A673 (cell line): ENCODE results near the gene LANCL2.

Experiments used
- CTCF ChIP-seq: fragments of 300-800, 200-600 bp; sonication (generic); conservative IDR thresholded peaks from 2 replicates; pipeline ENCODE4 v1.5.1; 2017; ENCODE audit warnings: low read depth, mild to moderate bottlenecking, antibody characterized with exemption, low read length, moderate library complexity, mixed read lengths
- EZH2 ChIP-seq: fragments of 200-600 bp; sonication (generic); IDR thresholded peaks from 2 replicates; pipeline ENCODE4 v1.6.1; 2017; ENCODE audit warnings: borderline replicate concordance, low read depth, mild to moderate bottlenecking, mixed read lengths, antibody characterized with exemption, low read length; ENCODE audit not compliant: poor library complexity, severe bottlenecking

- TF ChIP-seq CTCF: no peak
- no peak for TF ChIP-seq EZH2
Measured at GRCh38 chr7:55350281-55350680, 14.9 kb upstream of the LANCL2 start.
